Caco-2 (cell line): ENCODE results near the gene CNOT6. TPM values are rescaled to one million over a fixed set of nuclear protein-coding genes. Genes with fewer than 3 reads are reported as not detected.
"Not testable (repeated sequence)": the region's sequence is repeated elsewhere in the genome, so short reads cannot be mapped to it uniquely, and the experiment has no call there.

Experiments
- BruUV-seq: library from RNA; stranded (reverse); fragments of 400-500 nt; replicated peaks from 2 replicates; lab custom pipeline; 2021; lab: Mats Ljungman, UMichigan
- CTCF ChIA-PET: fragments of 300-600 bp; sonication (Branson Sonifier 250); formaldehyde crosslinking; loops from one replicate; lab custom pipeline; 2022; ENCODE audit warnings: antibody characterized with exemption; lab: Charles Lee
- POLR2A ChIA-PET: fragments of 300-600 bp; sonication (Branson Sonifier 250); formaldehyde crosslinking; loops from one replicate; lab custom pipeline; 2022; ENCODE audit warnings: antibody characterized with exemption; lab: Charles Lee
- DNase-seq, 2 experiments: peaks; one replicate each; pipeline versions ENCODE4 v3.0.0 to v3.0.0-alpha.2; 2020 to 2022
- H3K27me3 ChIP-seq: replicated peaks from 2 replicates; pipeline ENCODE4 v1.6.0; 2011; ENCODE audit warnings: low read length; ENCODE audit not compliant: control insufficient read depth, insufficient read depth
- H3K36me3 ChIP-seq: 2 replicates; pipeline ENCODE4 v1.5.1; 2011; ENCODE audit warnings: low read length; ENCODE audit not compliant: control insufficient read depth, insufficient read depth
- H3K4me1 ChIP-seq: fragments of 250-450 bp; sonication (Bioruptor Pico); 2 replicates; pipeline ENCODE4 v1.5.1; 2020; ENCODE audit warnings: mild to moderate bottlenecking
- H3K4me3 ChIP-seq: 2 replicates; pipeline ENCODE4 v1.5.1; 2011; ENCODE audit warnings: low read depth, mild to moderate bottlenecking, control low read depth, low read length
- H3K9me3 ChIP-seq: fragments of 250-450 bp; sonication (Bioruptor Pico); 2 replicates; pipeline ENCODE4 v1.5.1; 2020; ENCODE audit warnings: mild to moderate bottlenecking, moderate library complexity
- H3K27ac Mint-ChIP-seq: one replicate; pipeline ENCODE4 v1.8.0; 2022; ENCODE audit warnings: mixed read lengths; ENCODE audit not compliant: unreplicated experiment
- H3K27me3 Mint-ChIP-seq: one replicate; pipeline ENCODE4 v1.8.0; 2022; ENCODE audit warnings: mixed read lengths; ENCODE audit not compliant: insufficient read depth, unreplicated experiment
- H3K36me3 Mint-ChIP-seq: one replicate; pipeline ENCODE4 v1.8.0; 2022; ENCODE audit warnings: mild to moderate bottlenecking, mixed read lengths; ENCODE audit not compliant: insufficient read depth, unreplicated experiment
- H3K4me1 Mint-ChIP-seq: one replicate; pipeline ENCODE4 v1.8.0; 2022; ENCODE audit warnings: low read depth, mixed read lengths; ENCODE audit not compliant: unreplicated experiment
- H3K4me3 Mint-ChIP-seq: one replicate; pipeline ENCODE4 v1.8.0; 2022; ENCODE audit warnings: mild to moderate bottlenecking, moderate library complexity, mixed read lengths; ENCODE audit not compliant: unreplicated experiment
- H3K9me3 Mint-ChIP-seq: one replicate; pipeline ENCODE4 v1.8.0; 2022; ENCODE audit warnings: mixed read lengths; ENCODE audit not compliant: unreplicated experiment
- intact Hi-C: fragments of 100-400 bp; cut with micrococcal nuclease; formaldehyde crosslinking; loops from one replicate; pipeline ENCODE4 v1.10.0; 2022; ENCODE audit not compliant: unreplicated experiment
- total RNA-seq: library from RNA; stranded (reverse); gene quantifications from 2 replicates; pipeline ENCODE4 v1.2.3, GENCODE V29; 2022
- TF ChIP-seq, protein P1 (sequence below), 2 experiments: fragments of 200-600 bp in 1 of 2; IDR thresholded peaks; 1 replicate in 1 of 2; 2 replicates in 1 of 2; pipeline versions ENCODE4 v1.5.1 to v1.8.0; 2011 to 2022; ENCODE audit warnings: antibody characterized with exemption in 1 of 2, control low read depth in 1 of 2, inconsistent platforms in 1 of 2, low read depth in 1 of 2, low read length in 1 of 2, mild to moderate bottlenecking in 1 of 2, moderate library complexity in 1 of 2; ENCODE audit not compliant: insufficient read depth in 1 of 2, severe bottlenecking in 1 of 2, unreplicated experiment in 1 of 2

The CNOT6 gene
- total RNA-seq, 1 experiment from 2014 or later, result 46.3 TPM

DNA sequence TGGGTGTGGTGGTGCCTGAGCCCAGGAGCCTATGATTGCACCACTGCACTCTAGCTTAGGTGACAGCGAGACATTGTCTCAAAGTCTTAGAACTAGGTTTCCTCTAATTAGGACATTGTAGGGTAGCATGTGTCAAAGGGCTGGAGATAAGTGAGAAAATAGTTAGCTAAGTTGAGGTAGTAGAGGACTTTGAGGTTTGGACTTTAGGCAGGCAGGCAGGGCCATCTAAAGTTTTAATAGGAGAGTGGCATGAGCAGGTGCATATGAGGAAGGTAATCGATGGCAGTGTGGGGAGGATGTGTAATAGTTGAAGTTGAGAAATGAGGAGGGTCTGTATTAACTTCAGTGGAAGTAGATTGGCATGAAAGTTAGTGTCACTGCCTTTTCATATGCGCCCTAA lies 21.1 kb downstream of the CNOT6 start:
- intact Hi-C loops, result no loop called here
- Histone ChIP-seq H3K9me3 (no peaks in the 10 kb centered on the region), H3K36me3 (no peaks in the 10 kb centered on the region), H3K4me1 (peaks cover 3% of the 10 kb centered on the region; the same call in 1 of the 2 replicates), H3K4me3 (no peak overlapping the region), H3K27me3 (no peaks in the 10 kb centered on the region)
- DNase-seq, result no peak
- BruUV-seq, result no TSS peak
- POLR2A ChIA-PET, result no interaction called here
- CTCF ChIA-PET, result no interaction called here
- Mint-ChIP-seq H3K27me3 (no peaks in the 10 kb centered on the region), H3K9me3 (no peaks in the 10 kb centered on the region), H3K27ac (no peak overlapping the region), H3K4me1 (no peaks in the 10 kb centered on the region), H3K36me3 (peaks cover 9% of the 10 kb centered on the region), H3K4me3 (no peak overlapping the region)
- TF ChIP-seq, protein P1, sequence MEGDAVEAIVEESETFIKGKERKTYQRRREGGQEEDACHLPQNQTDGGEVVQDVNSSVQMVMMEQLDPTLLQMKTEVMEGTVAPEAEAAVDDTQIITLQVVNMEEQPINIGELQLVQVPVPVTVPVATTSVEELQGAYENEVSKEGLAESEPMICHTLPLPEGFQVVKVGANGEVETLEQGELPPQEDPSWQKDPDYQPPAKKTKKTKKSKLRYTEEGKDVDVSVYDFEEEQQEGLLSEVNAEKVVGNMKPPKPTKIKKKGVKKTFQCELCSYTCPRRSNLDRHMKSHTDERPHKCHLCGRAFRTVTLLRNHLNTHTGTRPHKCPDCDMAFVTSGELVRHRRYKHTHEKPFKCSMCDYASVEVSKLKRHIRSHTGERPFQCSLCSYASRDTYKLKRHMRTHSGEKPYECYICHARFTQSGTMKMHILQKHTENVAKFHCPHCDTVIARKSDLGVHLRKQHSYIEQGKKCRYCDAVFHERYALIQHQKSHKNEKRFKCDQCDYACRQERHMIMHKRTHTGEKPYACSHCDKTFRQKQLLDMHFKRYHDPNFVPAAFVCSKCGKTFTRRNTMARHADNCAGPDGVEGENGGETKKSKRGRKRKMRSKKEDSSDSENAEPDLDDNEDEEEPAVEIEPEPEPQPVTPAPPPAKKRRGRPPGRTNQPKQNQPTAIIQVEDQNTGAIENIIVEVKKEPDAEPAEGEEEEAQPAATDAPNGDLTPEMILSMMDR (IDR thresholded peaks at IDR 0.05; ENCODE audit: insufficient read depth in 1 of 2, low read depth in 1 of 2, low read length in 1 of 2, severe bottlenecking in 1 of 2, unreplicated experiment in 1 of 2), result no peak

DNA sequence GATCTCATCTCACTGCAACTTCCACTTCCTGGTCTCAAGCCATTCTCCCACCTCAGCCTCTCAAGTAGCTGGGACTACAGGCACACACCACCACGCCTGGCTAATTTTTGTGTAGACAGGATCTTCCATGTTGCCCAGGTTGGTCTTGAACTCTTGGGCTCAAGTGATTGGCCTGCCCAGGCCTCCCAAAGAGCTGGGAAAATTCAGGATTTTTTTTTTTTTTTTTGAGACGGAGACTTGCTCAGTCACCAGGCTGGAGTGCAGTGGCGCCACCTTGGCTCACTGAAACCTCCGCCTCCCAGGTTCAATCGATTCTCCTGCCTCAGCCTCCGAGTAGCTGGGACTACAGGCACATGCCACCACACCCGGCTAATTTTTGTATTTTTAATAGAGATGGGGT lies 21.8 kb downstream of the CNOT6 start:
- H3K27me3 Mint-ChIP-seq, H3K4me1 ChIP-seq, H3K36me3 ChIP-seq, H3K4me3 Mint-ChIP-seq, H3K4me3 ChIP-seq, DNase-seq, H3K4me1 Mint-ChIP-seq, H3K27ac Mint-ChIP-seq, intact Hi-C loops, CTCF ChIA-PET, H3K9me3 ChIP-seq, POLR2A ChIA-PET, H3K27me3 ChIP-seq, BruUV-seq, H3K9me3 Mint-ChIP-seq: not testable (repeated sequence)
- peaks cover 12% of the 10 kb centered on the region for H3K36me3 Mint-ChIP-seq

DNA sequence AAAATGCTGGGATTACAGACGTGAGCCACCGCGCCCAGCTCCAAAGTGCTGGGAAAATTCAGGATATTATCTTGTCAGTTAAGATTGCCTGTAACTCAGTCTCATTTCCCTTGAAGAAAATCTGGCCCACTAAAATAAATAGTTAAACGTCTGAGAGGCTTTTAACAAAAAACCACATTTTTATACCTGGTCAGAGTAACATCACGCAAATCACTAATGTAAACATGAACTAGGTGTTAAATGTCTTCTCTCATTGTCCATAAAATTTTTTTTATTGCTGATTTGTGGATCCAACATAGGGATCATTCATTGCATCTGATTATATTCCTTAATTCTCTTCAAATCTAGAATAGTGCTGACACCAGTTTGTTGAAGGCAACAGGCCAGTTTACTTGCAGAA lies 22.3 kb downstream of the CNOT6 start:
- DNase-seq, result no peak

More for the DNA sequence above, 22.3 kb downstream of the CNOT6 start:
- Mint-ChIP-seq H3K4me3 (no peak overlapping the region), H3K4me1 (no peaks in the 10 kb centered on the region), H3K27ac (no peak overlapping the region), H3K9me3 (no peaks in the 10 kb centered on the region), H3K36me3 (peaks cover 15% of the 10 kb centered on the region), H3K27me3 (no peaks in the 10 kb centered on the region)
- CTCF ChIA-PET, result no interaction called here
- Histone ChIP-seq H3K27me3 (no peaks in the 10 kb centered on the region), H3K9me3 (no peaks in the 10 kb centered on the region), H3K4me1 (peaks cover 3% of the 10 kb centered on the region; the same call in 1 of the 2 replicates), H3K4me3 (no peak overlapping the region), H3K36me3 (no peaks in the 10 kb centered on the region)
- POLR2A ChIA-PET, result no interaction called here
- TF ChIP-seq, protein P1 (IDR thresholded peaks at IDR 0.05; ENCODE audit: insufficient read depth in 1 of 2, low read depth in 1 of 2, low read length in 1 of 2, severe bottlenecking in 1 of 2, unreplicated experiment in 1 of 2), result no peak
- intact Hi-C loops, result no loop called here
- no TSS peak for BruUV-seq
